ENCODE measurements around the gene OR7C2. TPM values are rescaled to one million over a fixed set of nuclear protein-coding genes. Genes with fewer than 3 reads are reported as not detected.

Gene OR7C2
- polyA plus RNA-seq, 2 of the 4 experiments (the other 2 are of a cell fraction), result not detected

DNA sequence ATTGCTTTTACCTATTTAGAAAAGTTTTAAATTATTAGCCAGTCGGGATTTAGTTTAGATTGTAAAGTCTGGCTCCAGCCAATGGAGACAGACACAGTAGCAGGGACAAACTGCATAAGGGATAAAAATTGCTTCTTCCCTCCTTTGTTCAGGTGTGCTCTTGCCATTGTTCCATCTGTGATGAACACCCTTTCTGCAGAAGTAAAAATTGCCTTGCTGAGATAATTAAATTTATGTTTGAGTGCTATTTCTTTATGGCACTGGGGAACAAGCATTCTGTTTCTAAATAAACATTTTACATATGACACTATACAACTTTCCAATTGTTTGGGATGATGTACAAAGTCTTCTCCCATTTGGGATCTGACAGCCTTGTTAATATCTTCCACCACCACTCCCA, 18.0 kb downstream of the OR7C2 start:
- CTCF ChIA-PET, result no interaction called here
- ATAC-seq, result no peak
- no peak overlapping the region for H3K4me2 ChIP-seq
- no peak for TF ChIP-seq CHD4 (IDR thresholded peaks at IDR 0.05; ENCODE audit: borderline replicate concordance)
- H3K4me1 ChIP-seq, result no peaks in the 10 kb centered on the region
- 8% methylated on average over 1 of the region's 1 CpG for WGBS (ENCODE audit: missing lambda C conversion rate)
- peaks cover 4% of the 10 kb centered on the region; the same call in 1 of the 3 replicates for H3K9me3 ChIP-seq
- no peak overlapping the region for H3K4me3 ChIP-seq
- no peak for DNase-seq (ENCODE audit: low read depth in 1 of 2, low spot score in 1 of 2)
- no peak overlapping the region for H3K27ac ChIP-seq
- FAIRE-seq, result no peak
- POLR2A ChIA-PET, result no interaction called here

GRCh38 chr19:14961956-14962685, 20.8 kb downstream of the OR7C2 start:
- Histone ChIP-seq H3K27ac (no peak overlapping the region), H3K4me1 (no peaks in the 10 kb centered on the region), H3K4me2 (no peak overlapping the region), H3K9me3 (peaks cover 4% of the 10 kb centered on the region; the same call in 1 of the 3 replicates), H3K4me3 (no peak overlapping the region)
- ATAC-seq, result no peak
- ChIA-PET POLR2A (no interaction called here), CTCF (no interaction called here)
- no peak for FAIRE-seq
- DNase-seq (ENCODE audit: low read depth in 1 of 2, low spot score in 1 of 2), result no peak
- TF ChIP-seq POLR2A (IDR thresholded peaks at IDR 0.05; ENCODE audit: low read length) (no peak), ZNF302 (CRISPR knock-in tag; IDR thresholded peaks at IDR 0.05) (no peak), TFCP2L1 (CRISPR knock-in tag; IDR thresholded peaks at IDR 0.05) (no peak), REST (IDR thresholded peaks at IDR 0.05) (no peak), JUNB (IDR thresholded peaks at IDR 0.05) (no peak), MYC (IDR thresholded peaks at IDR 0.05; ENCODE audit: borderline replicate concordance, low read length) (no peak), HOXA7 (CRISPR knock-in tag; IDR thresholded peaks at IDR 0.05) (no peak), CTCF (IDR thresholded peaks at IDR 0.05) (no peak), CBX2 (IDR thresholded peaks at IDR 0.05; ENCODE audit: borderline replicate concordance, low read depth) (no peak), ESRRA (IDR thresholded peaks at IDR 0.05; ENCODE audit: borderline replicate concordance, low read length) (no peak), GATA3 (IDR thresholded peaks at IDR 0.05; ENCODE audit: borderline replicate concordance) (no peak), HOXB13 (CRISPR knock-in tag; IDR thresholded peaks at IDR 0.05; ENCODE audit: low read depth) (no peak), RARB (CRISPR knock-in tag; IDR thresholded peaks at IDR 0.05) (no peak), FOXS1 (CRISPR knock-in tag; IDR thresholded peaks at IDR 0.05) (no peak), HEYL (CRISPR knock-in tag; IDR thresholded peaks at IDR 0.05) (no peak)
- TF ChIP-seq, protein P1, sequence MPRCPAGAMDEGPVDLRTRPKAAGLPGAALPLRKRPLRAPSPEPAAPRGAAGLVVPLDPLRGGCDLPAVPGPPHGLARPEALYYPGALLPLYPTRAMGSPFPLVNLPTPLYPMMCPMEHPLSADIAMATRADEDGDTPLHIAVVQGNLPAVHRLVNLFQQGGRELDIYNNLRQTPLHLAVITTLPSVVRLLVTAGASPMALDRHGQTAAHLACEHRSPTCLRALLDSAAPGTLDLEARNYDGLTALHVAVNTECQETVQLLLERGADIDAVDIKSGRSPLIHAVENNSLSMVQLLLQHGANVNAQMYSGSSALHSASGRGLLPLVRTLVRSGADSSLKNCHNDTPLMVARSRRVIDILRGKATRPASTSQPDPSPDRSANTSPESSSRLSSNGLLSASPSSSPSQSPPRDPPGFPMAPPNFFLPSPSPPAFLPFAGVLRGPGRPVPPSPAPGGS (IDR thresholded peaks at IDR 0.05), result no peak
- TF ChIP-seq, protein P2, sequence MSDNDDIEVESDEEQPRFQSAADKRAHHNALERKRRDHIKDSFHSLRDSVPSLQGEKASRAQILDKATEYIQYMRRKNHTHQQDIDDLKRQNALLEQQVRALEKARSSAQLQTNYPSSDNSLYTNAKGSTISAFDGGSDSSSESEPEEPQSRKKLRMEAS (IDR thresholded peaks at IDR 0.05), result no peak
- WGBS (ENCODE audit: missing lambda C conversion rate), result 37% methylated on average over 17 of the region's 24 CpGs
